Activated CD4-positive, alpha-beta T cell treated with anti-CD3 and anti-CD28 coated beads for 36 hours (primary cell): ENCODE measurements around the gene TEX22. TPM values are rescaled to one million over a fixed set of nuclear protein-coding genes. Genes with fewer than 3 reads are reported as not detected.

Experiments
- ATAC-seq: fragments of 200-7000 bp; cut with Tn5 transposase; one replicate; pipeline ENCODE4 v1.10.0; 2021; ENCODE audit warnings: mild to moderate bottlenecking, moderate library complexity
- CTCF ChIA-PET: fragments of 350-600 bp; sonication (Branson Sonifier 250); formaldehyde crosslinking; loops from one replicate; lab custom pipeline; 2021; ENCODE audit warnings: antibody characterized with exemption; lab: Charles Lee
- POLR2A ChIA-PET: fragments of 350-600 bp; sonication (Branson Sonifier 250); formaldehyde crosslinking; loops from one replicate; lab custom pipeline; 2021; ENCODE audit warnings: antibody characterized with exemption, inconsistent platforms; lab: Charles Lee
- DNase-seq: peaks from one replicate; pipeline ENCODE4 v3.0.0-alpha.2; 2020
- H3K27ac Mint-ChIP-seq: one replicate; pipeline ENCODE4 v1.8.0; 2021; ENCODE audit warnings: mixed read lengths
- H3K27me3 Mint-ChIP-seq: one replicate; pipeline ENCODE4 v1.8.0; 2021; ENCODE audit warnings: mixed read lengths
- H3K36me3 Mint-ChIP-seq: one replicate; pipeline ENCODE4 v1.8.0; 2021; ENCODE audit warnings: low read depth, mixed read lengths
- H3K4me1 Mint-ChIP-seq: one replicate; pipeline ENCODE4 v1.8.0; 2021; ENCODE audit warnings: mixed read lengths
- H3K4me3 Mint-ChIP-seq: one replicate; pipeline ENCODE4 v1.8.0; 2021; ENCODE audit warnings: mild to moderate bottlenecking, moderate library complexity, mixed read lengths
- H3K9me3 Mint-ChIP-seq: one replicate; pipeline ENCODE4 v1.8.0; 2021; ENCODE audit warnings: low read depth, mixed read lengths
- intact Hi-C, 2 experiments: fragments of 100-400 bp; cut with DNase I in 1 of 2; cut with micrococcal nuclease in 1 of 2; formaldehyde crosslinking; loops; one replicate each; pipeline versions ENCODE4 v1.14.2 to v1.15.1; 2022 to 2024; cut with DNase I, micrococcal nuclease
- total RNA-seq, 2 experiments: library from RNA; stranded (reverse); gene quantifications; one replicate each; pipeline ENCODE4 v1.2.3, GENCODE V29; 2021

Gene TEX22, protein sequence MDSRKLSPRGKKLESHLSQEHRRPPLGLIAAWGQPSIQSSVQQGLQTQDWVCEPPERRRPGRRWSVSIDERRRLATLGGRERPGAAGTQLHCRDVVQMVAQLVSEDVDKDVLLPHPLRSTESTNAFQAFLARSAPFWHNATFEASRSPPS
- 1 to 10 TPM; 1.4 to 2.4 TPM for total RNA-seq

DNA sequence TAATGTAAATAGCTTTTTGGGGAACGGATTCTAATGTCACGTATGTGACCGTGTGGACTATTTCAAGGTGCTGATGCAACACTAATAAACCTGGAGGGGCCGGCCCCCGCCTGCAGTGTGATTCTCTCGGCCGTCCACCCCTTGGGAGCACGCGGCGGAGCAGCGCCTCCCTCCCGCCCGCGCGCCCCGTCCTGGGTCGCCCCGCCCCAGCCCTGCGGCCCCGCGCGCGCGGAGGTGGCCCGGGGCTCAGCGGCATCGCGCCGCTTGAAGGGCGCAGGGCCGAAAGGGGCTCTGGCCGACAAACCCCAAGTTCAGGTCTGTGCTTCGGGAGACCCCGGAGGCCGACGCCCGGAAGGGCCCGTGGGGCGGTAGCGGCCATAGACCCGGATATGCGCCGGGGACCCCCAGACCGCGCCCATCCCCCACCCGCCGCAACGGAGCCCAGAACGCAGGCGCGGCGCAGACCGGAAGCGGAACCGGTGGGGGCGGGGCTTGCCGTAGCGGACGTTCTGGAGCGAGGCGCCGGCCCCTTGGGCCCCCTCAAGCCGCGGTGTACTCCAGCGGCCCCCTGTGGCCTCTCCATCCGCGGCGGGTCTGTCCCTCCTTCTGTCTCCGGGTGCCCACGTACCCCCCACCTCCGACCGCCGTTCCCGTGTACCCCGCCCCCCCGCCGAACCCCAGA, at the start of gene TEX22:
Gene TEX22, plus strand, starts transcription at position 495 of the 682 bp plus-strand sequence. CDS start 803 bp downstream, outside the sequence.
- CTCF ChIA-PET = interaction anchor here (0.7 to 1.0 kb wide), 2 partner anchors 27 to 110 kb away, joined by 3 to 4 read pairs; no protein-coding TSS in a partner anchor
- Mint-ChIP-seq H3K27me3 (no peaks in the 10 kb centered on the region), H3K36me3 (peaks cover 30% of the 10 kb centered on the region), H3K4me3 (peak within 1 kb of the TSS; percentile 85), H3K27ac (peak within 1 kb of the TSS; percentile 91), H3K9me3 (peaks cover 13% of the 10 kb centered on the region), H3K4me1 (peaks cover 11% of the 10 kb centered on the region)
- DNase-seq (peak; percentile 94), ATAC-seq (peak; percentile 86)
- POLR2A ChIA-PET = interaction anchor here (1.2 kb wide), 1 partner anchor 13 kb away, joined by 3 read pairs; no protein-coding TSS in a partner anchor
- intact Hi-C loops = loop anchor here (1.0 to 5.0 kb wide), 10 partner anchors 17 to 646 kb away; partner anchors contain the start of genes BTBD6 (in 1 of the 2), CDCA4 (in 1 of the 2), CRIP2 (in 1 of the 2) and MTA1 (in 1 of the 2)

DNA sequence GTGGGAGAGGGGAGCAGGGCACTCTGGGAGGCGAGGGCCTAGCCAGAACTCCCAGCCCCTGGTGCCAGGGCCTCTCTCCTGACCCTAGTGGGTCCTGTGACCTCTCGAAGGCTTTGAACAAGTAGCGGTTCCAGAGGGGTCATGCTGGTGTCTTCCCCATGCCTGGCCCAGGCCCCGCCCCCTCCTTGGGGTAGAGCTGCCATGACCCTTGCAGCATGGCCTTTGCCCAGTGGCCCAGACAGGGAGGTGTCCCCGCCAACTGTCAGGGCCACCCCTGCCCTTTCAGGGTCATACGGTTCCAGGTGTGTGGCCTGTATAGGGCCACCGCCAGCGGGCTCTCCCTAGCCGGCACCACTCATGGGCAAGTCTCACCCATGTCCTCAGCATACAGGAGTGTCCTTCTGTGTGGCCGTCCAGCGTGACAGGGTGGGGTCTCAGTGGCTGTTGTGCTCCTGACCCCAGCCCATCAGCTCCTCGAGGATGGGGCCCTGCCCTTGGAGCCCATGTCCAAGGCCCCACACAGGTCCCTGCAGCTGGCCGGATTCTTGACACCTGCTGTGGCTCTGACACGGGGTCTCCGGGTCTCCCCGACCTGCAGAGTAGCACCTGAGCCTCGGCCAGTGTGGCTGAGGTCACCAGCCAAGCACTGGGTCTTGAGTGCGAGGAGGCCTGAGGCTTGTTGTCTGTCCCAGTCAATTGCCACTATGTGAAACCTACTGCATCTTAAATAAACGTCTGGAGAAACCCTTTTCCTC, 49.2 kb upstream of the TEX22 start:
- DNase-seq (no peak), ATAC-seq (no peak)
- CTCF ChIA-PET = no interaction called here
- H3K4me3 Mint-ChIP-seq = no peak overlapping the region
- no peaks in the 10 kb centered on the region for H3K36me3 Mint-ChIP-seq
- intact Hi-C loops = no loop called here
- POLR2A ChIA-PET = interaction anchor here (0.7 kb wide), 1 partner anchor 38 kb away, joined by 3 read pairs; no protein-coding TSS in a partner anchor
- H3K9me3 Mint-ChIP-seq = peaks cover 4% of the 10 kb centered on the region
- peaks cover 2% of the 10 kb centered on the region for H3K4me1 Mint-ChIP-seq
- H3K27ac Mint-ChIP-seq = no peak overlapping the region
- H3K27me3 Mint-ChIP-seq = no peaks in the 10 kb centered on the region

DNA sequence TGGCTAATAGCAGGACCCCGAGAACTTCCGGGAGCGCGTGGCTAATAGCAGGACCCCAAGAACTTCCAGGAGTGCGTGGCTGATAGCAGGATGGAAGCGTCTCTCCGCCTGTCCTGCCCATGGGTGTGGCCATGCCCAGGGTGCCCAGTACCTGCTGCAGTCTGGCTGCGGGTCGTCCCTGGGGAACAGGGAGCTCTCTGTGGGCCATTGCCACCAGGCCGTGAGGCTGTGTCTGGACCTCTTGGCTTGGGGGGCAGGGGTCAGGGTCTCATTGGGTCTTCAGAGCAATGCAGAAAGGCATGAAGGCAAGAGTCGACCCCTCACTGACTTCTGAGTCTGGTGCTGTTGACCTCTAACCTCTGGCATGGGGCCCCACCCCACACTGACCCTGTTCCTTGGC, 48.3 kb upstream of the TEX22 start:
- Mint-ChIP-seq H3K9me3 (peaks cover 4% of the 10 kb centered on the region), H3K27me3 (no peaks in the 10 kb centered on the region), H3K36me3 (no peaks in the 10 kb centered on the region), H3K4me1 (peaks cover 2% of the 10 kb centered on the region), H3K4me3 (no peak overlapping the region), H3K27ac (no peak overlapping the region)
- ATAC-seq = no peak
- POLR2A ChIA-PET = interaction anchor here (0.7 kb wide), 1 partner anchor 38 kb away, joined by 3 read pairs; no protein-coding TSS in a partner anchor
- intact Hi-C loops = loop anchor here (5.0 kb wide), 2 partner anchors 58 to 83 kb away; no protein-coding TSS in a partner anchor
- CTCF ChIA-PET = no interaction called here
- no peak for DNase-seq

DNA sequence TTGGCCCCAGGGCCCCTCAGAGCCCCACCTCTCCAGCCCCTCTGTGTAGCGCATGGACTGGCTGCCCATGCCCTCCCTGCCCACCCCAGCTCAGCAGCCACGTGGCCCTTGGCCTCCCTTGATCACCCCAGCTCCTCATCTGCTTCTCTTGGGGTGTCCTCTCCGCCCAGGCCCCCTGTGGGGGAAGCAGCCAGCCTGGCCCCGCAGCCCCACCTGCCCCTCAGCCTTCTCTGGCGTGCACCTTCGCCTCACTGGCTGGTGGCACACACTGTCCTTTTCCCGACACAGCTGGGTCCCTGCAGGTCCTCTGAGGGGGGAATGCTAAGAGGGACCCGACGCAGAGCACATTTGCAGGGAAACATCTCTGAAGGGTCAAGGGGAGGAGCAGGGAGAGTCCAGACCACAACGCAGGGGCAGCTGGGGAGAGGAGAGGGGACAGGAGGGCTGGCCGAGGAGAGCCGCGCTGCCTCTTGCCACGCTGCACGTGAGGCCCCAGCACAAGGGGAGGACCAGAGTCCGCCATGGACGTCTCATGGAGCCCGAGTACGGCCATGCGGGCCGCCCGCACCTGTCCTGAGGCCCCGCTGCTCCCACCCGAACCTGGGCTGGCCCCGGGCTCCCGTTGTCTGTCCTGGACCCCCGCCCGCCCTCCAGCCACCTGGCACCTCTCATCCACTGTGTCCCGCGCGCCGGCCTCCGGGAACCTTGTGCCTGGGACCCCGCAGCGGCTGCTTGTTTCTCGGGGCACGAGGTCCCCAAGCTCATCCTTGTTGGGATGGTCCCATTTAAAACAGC, 47.7 kb upstream of the TEX22 start:
- Mint-ChIP-seq H3K9me3 (peaks cover under 1% of the 10 kb centered on the region), H3K4me1 (peaks cover 2% of the 10 kb centered on the region), H3K27me3 (no peaks in the 10 kb centered on the region), H3K27ac (no peak overlapping the region), H3K4me3 (no peak overlapping the region), H3K36me3 (no peaks in the 10 kb centered on the region)
- ATAC-seq = no peak
- intact Hi-C loops = loop anchor here (5.0 kb wide), 2 partner anchors 58 to 83 kb away; no protein-coding TSS in a partner anchor
- CTCF ChIA-PET = interaction anchor here (1.3 to 2.0 kb wide), 3 partner anchors 12 to 149 kb away, joined by 5 to 7 read pairs (median 6); no protein-coding TSS in a partner anchor
- no peak for DNase-seq
- POLR2A ChIA-PET = no interaction called here

DNA sequence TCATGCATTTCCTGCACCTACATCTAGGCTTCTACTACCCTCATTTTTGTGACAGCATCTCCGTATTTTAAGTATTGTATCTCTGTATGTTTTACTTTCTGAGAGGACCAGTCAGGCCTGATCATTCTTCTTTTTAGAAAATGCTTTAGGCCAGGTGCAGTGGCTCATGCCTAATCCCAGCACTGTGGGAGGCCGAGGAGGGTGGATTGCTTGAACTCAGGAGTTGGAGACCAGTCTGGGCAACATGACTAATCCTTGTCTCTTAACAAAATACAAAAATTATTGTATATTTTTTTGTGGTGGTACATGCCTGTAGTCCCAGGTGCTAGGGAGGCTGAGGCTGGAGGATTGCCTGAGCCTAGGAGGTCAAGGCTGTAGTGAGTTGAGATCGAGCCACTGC, 46.9 kb upstream of the TEX22 start:
- Mint-ChIP-seq H3K9me3 (no peaks in the 10 kb centered on the region), H3K4me1 (peaks cover 2% of the 10 kb centered on the region), H3K27me3 (no peaks in the 10 kb centered on the region), H3K36me3 (no peaks in the 10 kb centered on the region), H3K4me3 (no peak overlapping the region), H3K27ac (no peak overlapping the region)
- no peak for ATAC-seq
- intact Hi-C loops = loop anchor here (5.0 kb wide), 2 partner anchors 59 to 84 kb away; no protein-coding TSS in a partner anchor
- CTCF ChIA-PET = interaction anchor here (0.6 to 2.0 kb wide), 9 partner anchors 13 to 417 kb away, joined by 3 to 7 read pairs (median 5); no protein-coding TSS in a partner anchor
- POLR2A ChIA-PET = interaction anchor here (0.9 kb wide), 1 partner anchor 87 kb away, joined by 4 read pairs; no protein-coding TSS in a partner anchor
- DNase-seq = no peak

DNA sequence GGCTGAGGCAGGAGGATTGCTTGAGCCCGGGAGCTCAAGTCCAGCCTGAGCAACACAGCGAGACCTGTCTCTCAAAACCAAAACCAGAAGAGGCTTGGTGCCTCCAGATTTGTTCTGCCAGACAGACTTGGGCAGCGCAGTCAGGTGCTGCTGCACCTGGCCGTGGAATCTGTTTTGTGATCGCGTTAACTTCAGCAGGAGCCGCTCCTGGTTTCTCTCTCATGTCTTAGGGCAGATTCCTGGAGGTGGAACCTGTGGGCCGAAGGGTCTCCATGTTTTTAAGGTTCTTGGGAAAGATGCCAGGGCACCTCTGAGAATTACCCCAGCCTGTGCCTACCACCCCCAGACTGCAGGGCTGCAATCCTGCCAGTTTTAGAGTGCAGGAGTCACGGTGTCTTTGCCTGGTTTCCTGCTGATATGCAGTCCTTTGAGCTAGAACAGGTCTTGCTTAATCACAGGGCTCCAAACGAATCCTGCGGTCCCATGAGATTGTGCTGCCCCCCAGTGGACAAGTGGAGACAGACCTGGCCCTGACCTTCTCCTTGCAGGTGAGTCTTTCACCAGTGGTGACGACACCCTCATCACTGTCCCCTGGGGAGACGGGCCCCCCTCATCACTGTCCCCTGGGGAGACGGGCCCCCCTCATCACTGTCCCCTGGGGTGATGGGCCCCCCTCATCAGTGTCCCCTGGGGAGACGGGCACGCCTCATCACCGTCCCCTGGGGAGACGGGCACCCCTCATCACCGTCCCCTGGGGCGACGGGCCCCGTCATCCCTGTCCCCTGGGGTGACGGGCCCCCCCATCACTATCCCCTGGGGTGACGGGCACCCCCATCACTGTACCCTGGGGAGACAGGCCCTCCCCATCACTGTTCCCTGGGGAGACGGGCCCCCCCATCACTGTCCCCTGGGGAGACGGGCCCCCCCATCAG, 46.2 kb upstream of the TEX22 start:
- H3K36me3 Mint-ChIP-seq = no peaks in the 10 kb centered on the region
- no peaks in the 10 kb centered on the region for H3K9me3 Mint-ChIP-seq
- no peak overlapping the region for H3K27ac Mint-ChIP-seq
- ChIA-PET POLR2A (interaction anchor here (0.9 to 1.0 kb wide), 2 partner anchors 76 to 86 kb away, joined by 3 to 4 read pairs; no protein-coding TSS in a partner anchor), CTCF (interaction anchor here (0.6 to 2.0 kb wide), 19 partner anchors 12 to 417 kb away, joined by 3 to 7 read pairs (median 4); no protein-coding TSS in a partner anchor)
- no peak overlapping the region for H3K4me3 Mint-ChIP-seq
- ATAC-seq (peak; percentile 99), DNase-seq (peak; percentile 94)
- H3K27me3 Mint-ChIP-seq = no peaks in the 10 kb centered on the region
- H3K4me1 Mint-ChIP-seq = peaks cover 2% of the 10 kb centered on the region
- intact Hi-C loops = loop anchor here (1.0 to 5.0 kb wide), 7 partner anchors 37 to 419 kb away; partner anchors contain the start of gene PACS2 (in 1 of the 2)

DNA sequence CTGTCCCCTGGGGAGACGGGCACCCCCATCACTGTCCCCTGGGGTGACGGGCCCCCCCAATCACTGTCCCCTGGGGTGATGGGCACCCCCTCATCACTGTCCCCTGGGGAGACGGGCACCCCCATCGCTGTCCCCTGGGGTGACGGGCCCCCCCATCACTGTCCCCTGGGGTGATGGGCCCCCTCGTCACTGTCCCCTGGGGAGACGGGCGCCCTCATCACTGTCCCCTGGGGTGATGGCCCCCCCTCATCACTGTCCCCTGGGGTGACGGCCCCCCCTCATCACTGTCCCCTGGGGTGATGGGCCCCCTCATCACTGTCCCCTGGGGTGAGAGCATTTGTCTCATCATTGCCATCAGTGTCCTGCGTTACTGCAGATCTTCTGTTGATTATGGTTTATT, 45.2 kb upstream of the TEX22 start:
- no peak overlapping the region for H3K4me3 Mint-ChIP-seq
- CTCF ChIA-PET = no interaction called here
- intact Hi-C loops = loop anchor here (2.0 to 5.0 kb wide), 3 partner anchors 38 to 86 kb away; partner anchors contain the start of gene PACS2 (in 1 of the 2)
- POLR2A ChIA-PET = no interaction called here
- peaks cover 2% of the 10 kb centered on the region for H3K4me1 Mint-ChIP-seq
- ATAC-seq = no peak
- no peak overlapping the region for H3K27ac Mint-ChIP-seq
- no peak for DNase-seq
- H3K27me3 Mint-ChIP-seq = no peaks in the 10 kb centered on the region
- H3K9me3 Mint-ChIP-seq = no peaks in the 10 kb centered on the region
- no peaks in the 10 kb centered on the region for H3K36me3 Mint-ChIP-seq

DNA sequence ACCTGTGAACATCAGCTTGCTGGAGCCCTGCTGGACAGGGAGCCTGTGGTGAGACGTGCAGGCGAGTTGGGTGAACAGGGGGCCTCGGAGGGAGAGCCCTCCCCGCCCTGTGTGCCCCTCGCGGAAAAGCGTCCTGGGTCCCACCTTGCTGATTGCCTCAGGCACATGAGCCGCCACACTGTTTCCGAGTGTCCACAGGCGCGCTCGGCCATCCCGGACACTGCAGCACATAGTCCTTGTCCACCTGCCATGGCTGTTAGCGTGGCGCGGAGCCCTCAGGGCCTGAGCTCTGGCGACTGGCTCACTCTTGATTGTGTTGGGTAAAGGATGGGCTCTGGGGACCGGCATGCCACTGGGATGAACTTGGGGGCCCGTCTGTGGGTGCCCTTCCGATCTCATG, 43.8 kb upstream of the TEX22 start:
- no peak overlapping the region for H3K4me3 Mint-ChIP-seq
- DNase-seq (no peak), ATAC-seq (no peak)
- H3K9me3 Mint-ChIP-seq = no peaks in the 10 kb centered on the region
- H3K4me1 Mint-ChIP-seq = peaks cover 2% of the 10 kb centered on the region
- H3K27me3 Mint-ChIP-seq = no peaks in the 10 kb centered on the region
- ChIA-PET CTCF (interaction anchor here (1.3 kb wide), 1 partner anchor 49 kb away, joined by 3 read pairs; no protein-coding TSS in a partner anchor), POLR2A (no interaction called here)
- H3K27ac Mint-ChIP-seq = no peak overlapping the region
- no peaks in the 10 kb centered on the region for H3K36me3 Mint-ChIP-seq
- intact Hi-C loops = loop anchor here (5.0 kb wide), 2 partner anchors 62 to 87 kb away; no protein-coding TSS in a partner anchor

DNA sequence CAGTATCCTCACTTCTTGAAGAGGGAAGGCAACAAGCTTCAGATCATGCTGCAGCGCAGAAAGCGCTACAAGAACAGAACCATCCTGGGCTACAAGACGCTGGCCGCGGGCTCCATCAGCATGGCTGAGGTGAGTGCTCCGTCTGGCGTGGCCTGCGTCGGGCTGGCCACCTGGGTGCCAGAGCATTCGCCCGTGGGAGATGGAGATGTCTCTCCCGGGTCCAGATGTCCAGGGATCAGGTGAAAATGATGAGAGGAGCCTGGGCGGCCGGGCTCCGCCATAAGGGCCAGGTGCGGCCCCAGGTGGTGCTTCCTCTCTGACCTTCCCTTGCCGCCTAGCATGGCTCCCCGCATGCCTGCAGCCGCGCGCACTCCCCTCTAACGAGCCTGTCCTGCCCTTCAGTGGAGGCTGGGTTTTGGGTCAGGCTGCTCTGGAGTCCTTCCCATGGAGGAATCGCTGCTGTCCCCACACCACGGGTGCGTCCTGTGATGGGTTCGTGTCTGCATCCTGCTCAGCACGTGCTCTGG, 43.2 kb upstream of the TEX22 start:
- H3K4me1 Mint-ChIP-seq = peaks cover 2% of the 10 kb centered on the region
- ChIA-PET CTCF (interaction anchor here (1.3 kb wide), 1 partner anchor 48 kb away, joined by 3 read pairs; no protein-coding TSS in a partner anchor), POLR2A (no interaction called here)
- H3K27me3 Mint-ChIP-seq = no peaks in the 10 kb centered on the region
- DNase-seq (no peak), ATAC-seq (no peak)
- intact Hi-C loops = no loop called here
- H3K9me3 Mint-ChIP-seq = no peaks in the 10 kb centered on the region
- no peak overlapping the region for H3K4me3 Mint-ChIP-seq
- H3K36me3 Mint-ChIP-seq = no peaks in the 10 kb centered on the region
- H3K27ac Mint-ChIP-seq = no peak overlapping the region
